Mesothelial cell of epicardium (in vitro differentiated cells): Measurements from ENCODE around the gene PRKAG1. TPM values are rescaled to one million over a fixed set of nuclear protein-coding genes. Genes with fewer than 3 reads are reported as not detected.

Experiments used
- DNase-seq, 2 experiments: peaks; one replicate each; pipeline ENCODE4 v3.0.0; 2021; ENCODE audit warnings: low spot score in 2 of 2; ENCODE audit not compliant: unreplicated experiment in 2 of 2
- H3K27ac Mint-ChIP-seq: 2 replicates; pipeline ENCODE4 v1.8.0; 2021; ENCODE audit warnings: mixed read lengths
- H3K27me3 Mint-ChIP-seq: 2 replicates; pipeline ENCODE4 v1.8.0; 2021; ENCODE audit warnings: low read depth, mixed read lengths
- H3K36me3 Mint-ChIP-seq: 2 replicates; pipeline ENCODE4 v1.8.0; 2021; ENCODE audit warnings: mixed read lengths
- H3K4me1 Mint-ChIP-seq: 2 replicates; pipeline ENCODE4 v1.8.0; 2021; ENCODE audit warnings: mixed read lengths
- H3K4me3 Mint-ChIP-seq: 2 replicates; pipeline ENCODE4 v1.8.0; 2021; ENCODE audit warnings: mild to moderate bottlenecking, moderate library complexity, mixed read lengths
- H3K9me3 Mint-ChIP-seq: 2 replicates; pipeline ENCODE4 v1.8.0; 2021; ENCODE audit warnings: mixed read lengths
- total RNA-seq: library from RNA; stranded (reverse); gene quantifications from 3 replicates; pipeline ENCODE4 v1.2.1, GENCODE V29; 2021
- TF ChIP-seq, protein P1 (sequence below): fragments of 200-600 bp; sonication (generic); IDR thresholded peaks from one replicate; pipeline ENCODE4 v1.5.0; 2021; ENCODE audit warnings: antibody characterized with exemption; ENCODE audit not compliant: unreplicated experiment

The PRKAG1 gene
- total RNA-seq, 1 donor from 2014 or later = 61.8 TPM

GRCh38 chr12:49051777-49052438, 33.3 kb upstream of the PRKAG1 start:
- H3K9me3 Mint-ChIP-seq = no peaks in the 10 kb centered on the region
- H3K4me3 Mint-ChIP-seq = no peak overlapping the region
- DNase-seq = no peak
- peaks cover 14% of the 10 kb centered on the region for H3K4me1 Mint-ChIP-seq
- TF ChIP-seq, protein P1, sequence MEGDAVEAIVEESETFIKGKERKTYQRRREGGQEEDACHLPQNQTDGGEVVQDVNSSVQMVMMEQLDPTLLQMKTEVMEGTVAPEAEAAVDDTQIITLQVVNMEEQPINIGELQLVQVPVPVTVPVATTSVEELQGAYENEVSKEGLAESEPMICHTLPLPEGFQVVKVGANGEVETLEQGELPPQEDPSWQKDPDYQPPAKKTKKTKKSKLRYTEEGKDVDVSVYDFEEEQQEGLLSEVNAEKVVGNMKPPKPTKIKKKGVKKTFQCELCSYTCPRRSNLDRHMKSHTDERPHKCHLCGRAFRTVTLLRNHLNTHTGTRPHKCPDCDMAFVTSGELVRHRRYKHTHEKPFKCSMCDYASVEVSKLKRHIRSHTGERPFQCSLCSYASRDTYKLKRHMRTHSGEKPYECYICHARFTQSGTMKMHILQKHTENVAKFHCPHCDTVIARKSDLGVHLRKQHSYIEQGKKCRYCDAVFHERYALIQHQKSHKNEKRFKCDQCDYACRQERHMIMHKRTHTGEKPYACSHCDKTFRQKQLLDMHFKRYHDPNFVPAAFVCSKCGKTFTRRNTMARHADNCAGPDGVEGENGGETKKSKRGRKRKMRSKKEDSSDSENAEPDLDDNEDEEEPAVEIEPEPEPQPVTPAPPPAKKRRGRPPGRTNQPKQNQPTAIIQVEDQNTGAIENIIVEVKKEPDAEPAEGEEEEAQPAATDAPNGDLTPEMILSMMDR = no peak
- no peaks in the 10 kb centered on the region for H3K27me3 Mint-ChIP-seq
- peaks cover 44% of the 10 kb centered on the region for H3K36me3 Mint-ChIP-seq
- no peak overlapping the region for H3K27ac Mint-ChIP-seq

DNA sequence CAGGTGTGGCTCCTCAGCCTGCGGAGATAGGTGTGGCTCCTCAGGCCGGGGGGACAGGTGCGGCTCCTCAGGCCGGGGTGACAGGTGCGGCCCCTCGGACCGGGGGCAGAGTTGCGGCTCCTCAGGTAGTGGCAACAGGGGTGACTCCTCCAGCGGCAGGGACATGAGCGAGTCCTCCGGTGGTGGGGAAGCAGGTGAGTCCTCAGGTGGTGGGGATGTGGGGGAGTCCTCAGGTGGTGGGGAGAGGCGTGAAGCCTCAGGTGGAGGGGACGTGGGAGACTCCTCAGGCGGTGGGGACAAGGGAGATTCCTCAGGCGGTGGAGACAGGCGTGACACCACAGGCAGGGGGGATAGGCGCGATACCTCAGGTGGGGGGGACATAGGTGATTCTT, 32.8 kb upstream of the PRKAG1 start:
- TF ChIP-seq, protein P1 = no peak
- no peak overlapping the region for H3K27ac Mint-ChIP-seq
- no peak overlapping the region for H3K4me3 Mint-ChIP-seq
- DNase-seq = no peak
- no peaks in the 10 kb centered on the region for H3K27me3 Mint-ChIP-seq
- H3K36me3 Mint-ChIP-seq = peaks cover 47% of the 10 kb centered on the region
- H3K9me3 Mint-ChIP-seq = no peaks in the 10 kb centered on the region
- H3K4me1 Mint-ChIP-seq = peaks cover 8% of the 10 kb centered on the region

- no peak overlapping the region for H3K4me3 Mint-ChIP-seq
- no peaks in the 10 kb centered on the region for H3K9me3 Mint-ChIP-seq
- DNase-seq = no peak
- TF ChIP-seq, protein P1 = no peak
- H3K27me3 Mint-ChIP-seq = no peaks in the 10 kb centered on the region
- H3K27ac Mint-ChIP-seq = no peak overlapping the region
- peaks cover 54% of the 10 kb centered on the region for H3K36me3 Mint-ChIP-seq
- H3K4me1 Mint-ChIP-seq = peaks cover 2% of the 10 kb centered on the region
These were observed 32.2 kb upstream of the PRKAG1 start for GRCh38 chr12:49050507-49051372.

- H3K4me3 Mint-ChIP-seq = no peak overlapping the region
These were observed 31.1 kb upstream of the PRKAG1 start for GRCh38 chr12:49049566-49050224.

DNA sequence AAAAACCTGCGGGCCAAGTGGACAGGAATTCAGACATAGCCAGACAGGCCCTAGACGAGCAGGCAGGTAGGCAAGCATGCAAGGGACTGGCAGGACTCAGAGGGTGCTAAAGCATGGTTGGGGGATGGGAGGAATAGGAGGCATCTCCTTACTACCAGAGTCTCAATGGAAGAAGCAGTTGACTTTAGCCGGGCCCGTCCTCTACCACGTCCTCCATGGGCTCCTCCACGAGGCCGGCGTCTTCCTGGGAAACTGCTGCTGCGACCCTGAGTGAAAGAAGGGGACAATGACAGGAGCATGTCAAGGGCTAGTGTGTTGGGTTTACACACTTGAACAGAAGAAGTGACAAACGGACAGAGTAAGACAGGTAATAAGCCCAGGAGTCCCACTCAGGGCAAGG, 30.4 kb upstream of the PRKAG1 start:
- TF ChIP-seq, protein P1 = no peak
- no peaks in the 10 kb centered on the region for H3K4me1 Mint-ChIP-seq
- no peak for DNase-seq
- H3K27ac Mint-ChIP-seq = no peak overlapping the region
- no peaks in the 10 kb centered on the region for H3K9me3 Mint-ChIP-seq
- H3K27me3 Mint-ChIP-seq = no peaks in the 10 kb centered on the region
- peaks cover 57% of the 10 kb centered on the region for H3K36me3 Mint-ChIP-seq
- no peak overlapping the region for H3K4me3 Mint-ChIP-seq

More at GRCh38 chr12:49049566-49050224, 31.1 kb upstream of the PRKAG1 start:
- TF ChIP-seq, protein P1 = no peak
- Mint-ChIP-seq H3K27ac (no peak overlapping the region), H3K4me1 (no peaks in the 10 kb centered on the region), H3K9me3 (no peaks in the 10 kb centered on the region), H3K36me3 (peaks cover 52% of the 10 kb centered on the region), H3K27me3 (no peaks in the 10 kb centered on the region)
- no peak for DNase-seq
